Hepatocyte (in vitro differentiated cells): ENCODE data around the gene HCK. TPM values are rescaled to one million over a fixed set of nuclear protein-coding genes. Genes with fewer than 3 reads are reported as not detected.

Experiments
- DNase-seq: peaks from one replicate; pipeline ENCODE4 v3.0.0-alpha.2; 2016; ENCODE audit warnings: low spot score
- H2AFZ ChIP-seq: fragments of 200-600 bp; sonication (generic); 2 replicates; pipeline ENCODE4 v1.6.0; 2016; ENCODE audit warnings: antibody characterized with exemption, mild to moderate bottlenecking
- H3K27ac ChIP-seq: fragments of 200-600 bp; sonication (generic); 2 replicates; pipeline ENCODE4 v1.5.1; 2016; ENCODE audit warnings: mild to moderate bottlenecking
- H3K27me3 ChIP-seq: fragments of 200-600 bp; sonication (generic); 2 replicates; pipeline ENCODE4 v1.6.1; 2016
- H3K36me3 ChIP-seq: fragments of 200-600 bp; sonication (generic); replicated peaks from 2 replicates; pipeline ENCODE4 v1.5.1; 2016; ENCODE audit warnings: low read depth; ENCODE audit not compliant: insufficient read depth
- H3K4me1 ChIP-seq: fragments of 200-600 bp; sonication (generic); 2 replicates; pipeline ENCODE4 v1.5.1; 2016; ENCODE audit warnings: mild to moderate bottlenecking, moderate library complexity; ENCODE audit not compliant: insufficient read depth
- H3K4me2 ChIP-seq: fragments of 200-600 bp; sonication (generic); 2 replicates; pipeline ENCODE4 v1.6.0; 2016
- H3K4me3 ChIP-seq: fragments of 200-600 bp; sonication (generic); 2 replicates; pipeline ENCODE4 v1.5.1; 2016; ENCODE audit warnings: mild to moderate bottlenecking
- H3K79me2 ChIP-seq: fragments of 200-600 bp; sonication (generic); 2 replicates; pipeline ENCODE4 v1.6.0; 2017; ENCODE audit warnings: mild to moderate bottlenecking
- H3K9me2 ChIP-seq: fragments of 200-600 bp; sonication (generic); replicated peaks from 2 replicates; pipeline ENCODE4 v1.6.0; 2017; ENCODE audit warnings: mild to moderate bottlenecking; ENCODE audit not compliant: insufficient read depth
- H3K9me3 ChIP-seq: fragments of 200-600 bp; sonication (generic); 2 replicates; pipeline ENCODE4 v1.5.1; 2016; ENCODE audit warnings: low read depth, mild to moderate bottlenecking
- H4K20me1 ChIP-seq: fragments of 200-600 bp; sonication (generic); 2 replicates; pipeline ENCODE4 v1.6.0; 2016; ENCODE audit warnings: mild to moderate bottlenecking; ENCODE audit not compliant: insufficient read depth, poor library complexity, severe bottlenecking
- CTCF ChIP-seq: fragments of 200-600 bp; sonication (generic); IDR thresholded peaks from 2 replicates; pipeline ENCODE4 v1.5.1; 2016; ENCODE audit warnings: antibody characterized with exemption, mild to moderate bottlenecking; ENCODE audit not compliant: poor library complexity
- EZH2 ChIP-seq: fragments of 200-600 bp; sonication (generic); IDR thresholded peaks from 2 replicates; pipeline ENCODE4 v1.6.1; 2016; ENCODE audit warnings: antibody characterized with exemption, mild to moderate bottlenecking, borderline replicate concordance
- EZH2phosphoT487 ChIP-seq: fragments of 200-600 bp; sonication (generic); IDR thresholded peaks from one replicate; pipeline ENCODE4 v1.6.1; 2018; ENCODE audit warnings: antibody characterized with exemption, mild to moderate bottlenecking, low read depth, moderate library complexity; ENCODE audit not compliant: unreplicated experiment, severe bottlenecking
- WGBS: methylation state at CpG from one replicate; pipeline ENCODE4 v1.1.6; 2016; ENCODE audit warnings: low lambda C conversion rate; ENCODE audit errors: missing lambda C conversion rate; 5-methylcytosine and 5-hydroxymethylcytosine counted together
- polyA plus RNA-seq: library from polyadenylated mRNA; unstranded; fragments of >200 nt; fragmentation: Nextera tagmentation; extraction: Ambion mirVana; gene quantifications from 2 replicates; pipeline ENCODE4 v1.2.1, GENCODE V29; 2016
- total RNA-seq: library from RNA; depleted of rRNA; stranded (reverse); fragments of >200 nt; gene quantifications from 2 replicates; pipeline ENCODE4 v1.2.3, GENCODE V29; 2014

HCK gene
- total and polyA plus RNA-seq, 2 experiments from 2014 or later, result 0.54 to 2.2 TPM

GRCh38 chr20:32056708-32057483 is 4.9 kb downstream of the HCK start:
- H4K20me1 ChIP-seq, result no peaks in the 10 kb centered on the region

GRCh38 chr20:32057656-32058184 is 5.7 kb downstream of the HCK start:
- Histone ChIP-seq H4K20me1 (no peaks in the 10 kb centered on the region), H3K9me3 (no peaks in the 10 kb centered on the region), H3K4me3 (no peak overlapping the region), H2AFZ (no peak overlapping the region), H3K27ac (no peak overlapping the region), H3K4me2 (no peak overlapping the region), H3K9me2 (no peaks in the 10 kb centered on the region), H3K36me3 (no peaks in the 10 kb centered on the region), H3K79me2 (no peaks in the 10 kb centered on the region), H3K4me1 (peaks cover 2% of the 10 kb centered on the region), H3K27me3 (peaks cover 70% of the 10 kb centered on the region)
- TF ChIP-seq EZH2phosphoT487 (no peak), CTCF (no peak), EZH2 (no peak)
- WGBS, result 87% methylated on average over 8 of the region's 8 CpGs
- DNase-seq, result no peak

More at GRCh38 chr20:32056708-32057483, 4.9 kb downstream of the HCK start:
- no peaks in the 10 kb centered on the region for H3K79me2 ChIP-seq
- WGBS, result 82% methylated on average over 10 of the region's 10 CpGs
- TF ChIP-seq EZH2phosphoT487 (no peak), EZH2 (no peak), CTCF (no peak)
- H3K27me3 ChIP-seq, result peaks cover 74% of the 10 kb centered on the region
- no peak overlapping the region for H3K27ac ChIP-seq
- DNase-seq, result no peak
- H3K4me1 ChIP-seq, result peaks cover 7% of the 10 kb centered on the region
- H3K9me3 ChIP-seq, result no peaks in the 10 kb centered on the region
- no peaks in the 10 kb centered on the region for H3K9me2 ChIP-seq
- H2AFZ ChIP-seq, result no peak overlapping the region
- H3K36me3 ChIP-seq, result no peaks in the 10 kb centered on the region
- no peak overlapping the region for H3K4me3 ChIP-seq
- no peak overlapping the region for H3K4me2 ChIP-seq

- H4K20me1 ChIP-seq, result no peaks in the 10 kb centered on the region
- no peak overlapping the region for H3K27ac ChIP-seq
- no peak overlapping the region for H3K4me3 ChIP-seq
- no peak for DNase-seq
- 100% methylated on average over 1 of the region's 1 CpG for WGBS
- no peaks in the 10 kb centered on the region for H3K36me3 ChIP-seq
- TF ChIP-seq EZH2phosphoT487 (no peak), CTCF (no peak), EZH2 (no peak)
- no peak overlapping the region for H2AFZ ChIP-seq
- no peaks in the 10 kb centered on the region for H3K9me2 ChIP-seq
- H3K4me2 ChIP-seq, result no peak overlapping the region
- H3K9me3 ChIP-seq, result no peaks in the 10 kb centered on the region
- peaks cover 2% of the 10 kb centered on the region for H3K4me1 ChIP-seq
- peaks cover 56% of the 10 kb centered on the region for H3K27me3 ChIP-seq
- no peaks in the 10 kb centered on the region for H3K79me2 ChIP-seq
These were observed 7.1 kb downstream of the HCK start for GRCh38 chr20:32059189-32059588.
